IPS DF 4.7 (cell line): ENCODE measurements around the gene USP5.

ENCODE experiments used
- DNase-seq: peaks from one replicate; pipeline ENCODE4 v3.0.0-alpha.2; 2013; ENCODE audit warnings: low spot score; ENCODE audit errors: extremely low read depth

USP5 gene

DNA sequence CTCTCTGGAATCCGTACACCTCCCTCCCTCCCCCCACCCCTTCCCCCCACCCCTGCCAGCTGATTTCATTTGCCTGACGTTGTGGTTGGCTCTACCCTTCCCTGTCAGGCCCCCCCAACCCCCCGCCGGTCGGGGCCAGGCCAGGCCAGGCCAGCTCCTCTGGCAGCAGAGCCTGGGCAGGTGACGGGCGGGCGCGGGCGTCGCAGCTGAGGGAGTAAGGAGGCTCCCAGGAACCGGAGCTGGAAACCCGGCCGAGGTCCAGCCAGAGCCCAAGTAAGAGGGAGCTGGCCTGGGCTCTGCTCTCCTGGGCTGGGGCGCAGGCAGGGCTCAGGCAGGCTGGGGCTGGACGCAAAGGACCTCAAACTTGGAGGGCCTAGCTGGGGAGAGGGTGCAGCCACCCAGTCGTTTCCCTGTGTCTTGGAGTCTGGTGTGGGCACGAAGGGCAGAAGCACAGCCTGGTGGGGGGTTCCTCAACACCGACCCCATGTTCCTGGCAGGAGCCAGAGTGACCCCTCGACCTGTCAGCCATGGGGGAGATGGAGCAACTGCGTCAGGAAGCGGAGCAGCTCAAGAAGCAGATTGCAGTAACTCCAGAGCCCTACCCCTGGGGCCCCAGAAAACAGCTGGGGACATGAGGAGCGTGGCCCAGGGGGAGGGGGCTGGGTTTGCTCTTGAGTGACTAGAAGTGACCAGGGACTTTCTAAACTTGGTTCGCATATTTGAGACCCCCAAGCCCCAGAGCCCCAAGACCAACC is 11.0 kb upstream of the USP5 start, which contains the start of gene GNB3:
Gene GNB3, plus strand, starts transcription at position 165 of the 755 bp plus-strand sequence. Its CDS starts 363 bp downstream, at position 528.
- no peak for DNase-seq

DNA sequence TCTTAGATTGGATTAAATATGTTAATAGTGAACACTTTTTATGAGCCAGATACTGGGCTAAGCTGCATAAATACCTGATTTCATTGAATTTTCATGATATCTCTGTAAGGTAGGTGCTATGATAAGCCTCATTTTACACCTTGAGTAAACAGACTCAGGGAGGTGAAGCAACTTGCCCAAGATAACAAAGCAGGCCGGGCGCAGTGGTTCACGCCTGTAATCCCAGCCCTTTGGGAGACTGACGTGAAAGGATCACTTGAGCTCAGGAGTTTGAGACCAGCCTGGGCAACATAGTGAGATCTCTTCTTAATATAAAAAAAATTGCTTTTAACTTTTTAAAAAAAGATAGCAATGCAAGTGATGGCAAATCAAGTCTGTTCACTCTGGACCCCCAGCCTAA is 9.9 kb upstream of the USP5 start:
- DNase-seq, result no peak

DNA sequence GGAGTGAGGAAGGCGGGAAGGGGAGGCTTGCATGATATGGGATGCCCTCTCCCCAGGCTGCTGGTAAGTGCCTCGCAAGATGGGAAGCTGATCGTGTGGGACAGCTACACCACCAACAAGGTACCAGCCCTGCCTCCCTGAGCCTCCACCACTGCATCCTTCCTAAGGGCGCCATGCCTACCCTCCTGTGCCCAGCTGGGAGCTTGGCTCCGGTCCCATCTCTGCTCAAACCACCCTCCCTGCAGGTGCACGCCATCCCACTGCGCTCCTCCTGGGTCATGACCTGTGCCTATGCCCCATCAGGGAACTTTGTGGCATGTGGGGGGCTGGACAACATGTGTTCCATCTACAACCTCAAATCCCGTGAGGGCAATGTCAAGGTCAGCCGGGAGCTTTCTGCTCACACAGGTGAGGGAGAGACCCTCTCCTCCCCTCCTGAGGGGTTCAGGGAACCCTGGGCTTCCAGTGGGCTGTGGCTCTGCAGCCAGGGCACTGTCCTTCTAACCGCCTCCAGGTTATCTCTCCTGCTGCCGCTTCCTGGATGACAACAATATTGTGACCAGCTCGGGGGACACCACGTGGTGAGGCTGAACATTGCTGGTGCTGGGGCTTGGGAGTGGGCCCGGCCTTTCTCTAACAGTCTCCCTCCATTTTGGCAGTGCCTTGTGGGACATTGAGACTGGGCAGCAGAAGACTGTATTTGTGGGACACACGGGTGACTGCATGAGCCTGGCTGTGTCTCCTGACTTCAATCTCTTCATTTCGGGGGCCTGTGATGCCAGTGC is 8.6 kb upstream of the USP5 start:
- DNase-seq, result no peak

DNA sequence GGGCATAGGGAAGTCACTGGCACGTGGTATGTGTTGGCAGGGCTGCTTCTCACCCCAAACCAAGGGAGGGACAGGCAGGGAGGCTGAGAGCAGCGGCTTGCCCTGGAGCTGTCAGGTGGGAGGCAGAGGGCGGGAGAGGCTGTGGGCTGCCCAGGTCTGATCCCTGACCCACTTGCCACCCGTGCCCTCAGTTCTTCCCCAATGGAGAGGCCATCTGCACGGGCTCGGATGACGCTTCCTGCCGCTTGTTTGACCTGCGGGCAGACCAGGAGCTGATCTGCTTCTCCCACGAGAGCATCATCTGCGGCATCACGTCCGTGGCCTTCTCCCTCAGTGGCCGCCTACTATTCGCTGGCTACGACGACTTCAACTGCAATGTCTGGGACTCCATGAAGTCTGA is 6.6 kb upstream of the USP5 start:
- DNase-seq, result no peak

DNA sequence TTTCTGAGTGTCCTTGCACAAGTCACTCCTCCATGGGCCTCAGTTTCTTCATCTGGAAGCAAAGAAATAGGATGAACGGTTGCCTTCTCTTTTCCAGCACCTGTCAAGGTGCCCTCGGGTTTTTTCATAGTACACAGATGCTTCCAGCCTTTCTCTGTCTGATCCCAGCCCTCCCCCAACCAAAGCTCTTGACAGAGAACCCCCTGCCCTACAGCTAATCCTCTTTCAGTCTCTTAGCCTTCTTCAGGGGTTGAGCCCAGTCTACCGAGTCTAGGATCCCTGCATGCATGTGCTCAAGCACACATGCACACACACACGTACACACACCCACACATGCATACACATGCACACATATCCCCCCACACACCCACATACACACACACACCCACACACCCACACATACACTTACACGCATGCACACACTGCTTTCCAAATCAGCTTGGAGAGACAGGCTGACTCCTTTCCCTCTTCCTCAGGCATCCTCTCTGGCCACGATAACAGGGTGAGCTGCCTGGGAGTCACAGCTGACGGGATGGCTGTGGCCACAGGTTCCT is 5.6 kb upstream of the USP5 start:
- no peak for DNase-seq

DNA sequence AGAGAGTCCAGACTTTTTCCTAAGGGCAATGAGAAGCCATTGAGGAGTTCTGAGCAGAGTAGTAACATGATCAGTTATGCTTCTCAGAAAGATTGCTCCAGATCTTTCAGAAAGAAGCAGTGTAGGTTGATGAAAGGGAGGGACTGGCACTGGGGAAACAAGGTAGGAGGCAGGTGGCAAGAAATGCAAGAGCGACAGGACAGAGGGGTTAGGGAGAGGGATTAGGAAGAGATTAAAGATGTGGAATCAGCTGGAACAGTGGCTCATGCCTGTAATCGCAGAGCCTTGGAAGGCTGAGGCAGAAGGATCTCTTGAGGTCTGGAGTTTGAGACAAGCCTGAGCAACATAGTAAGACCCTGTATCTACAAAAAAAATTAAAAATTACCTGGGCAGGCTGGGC is 4.3 kb upstream of the USP5 start:
- no peak for DNase-seq

DNA sequence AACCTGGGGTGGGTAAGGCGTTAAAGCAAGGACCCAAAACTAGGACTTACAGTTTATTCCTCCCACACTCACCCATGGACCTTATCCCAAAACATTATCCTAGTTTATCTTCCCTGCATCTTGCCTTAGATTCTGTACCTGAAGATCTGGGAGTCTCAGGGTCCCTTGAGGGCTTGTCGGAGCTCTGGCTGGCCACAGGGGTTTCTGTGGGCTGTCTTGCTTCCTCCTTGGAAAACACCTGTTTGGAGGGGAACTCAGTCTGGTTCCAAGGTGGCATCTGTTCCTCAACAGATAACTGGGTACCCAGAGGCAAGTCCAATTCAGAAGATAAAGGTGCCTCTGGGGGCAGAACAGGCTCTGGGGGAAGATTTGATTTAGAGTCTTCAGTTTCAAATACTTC is 2.5 kb upstream of the USP5 start:
- DNase-seq, result no peak

DNA sequence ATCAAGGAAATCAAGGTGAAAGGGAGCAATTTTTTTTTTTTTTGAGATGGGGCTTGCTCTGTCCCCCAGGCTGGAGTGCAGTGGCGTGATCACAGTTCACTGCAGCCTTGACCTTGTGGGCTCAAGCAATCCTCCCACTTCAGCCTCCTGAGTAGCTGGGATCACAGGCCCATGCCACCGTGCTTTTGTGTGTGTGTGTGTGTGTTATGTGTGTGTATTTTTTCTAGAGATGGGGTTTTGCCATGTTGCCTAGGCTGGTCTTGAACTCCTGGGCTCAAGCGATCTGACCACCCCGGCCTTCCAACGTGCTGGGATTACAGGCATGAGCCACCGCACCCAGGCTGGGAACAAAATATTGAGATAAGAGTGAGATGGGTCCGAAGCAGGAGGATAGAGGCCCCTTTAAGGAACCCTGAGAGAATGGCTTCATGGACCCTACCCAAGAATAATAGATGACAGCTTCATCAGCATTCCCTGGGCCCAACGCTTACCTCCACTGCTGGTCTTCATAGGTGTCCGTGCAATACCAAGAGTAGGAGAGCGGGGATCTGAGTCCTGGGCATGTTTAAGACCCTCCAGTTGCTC is 1.9 kb upstream of the USP5 start:
- DNase-seq, result no peak

DNA sequence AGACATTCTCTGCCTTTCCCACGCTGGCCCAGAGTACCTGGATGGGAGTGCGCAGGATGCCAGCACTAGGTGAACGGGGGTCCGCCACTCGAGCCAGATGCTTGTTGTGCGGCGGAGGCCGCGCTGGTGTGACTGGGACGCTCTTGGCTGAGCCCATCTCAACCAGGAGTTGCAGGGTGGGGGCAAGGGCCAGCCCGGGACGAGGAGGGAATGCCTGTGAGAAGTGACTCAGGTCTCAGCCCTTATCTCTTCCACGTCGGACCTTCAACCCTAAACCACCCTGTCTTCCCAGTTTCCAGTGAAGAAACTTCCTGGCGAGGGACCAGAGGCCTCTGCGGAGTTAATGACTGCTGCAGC is 1.2 kb upstream of the USP5 start:
- DNase-seq, result no peak

DNA sequence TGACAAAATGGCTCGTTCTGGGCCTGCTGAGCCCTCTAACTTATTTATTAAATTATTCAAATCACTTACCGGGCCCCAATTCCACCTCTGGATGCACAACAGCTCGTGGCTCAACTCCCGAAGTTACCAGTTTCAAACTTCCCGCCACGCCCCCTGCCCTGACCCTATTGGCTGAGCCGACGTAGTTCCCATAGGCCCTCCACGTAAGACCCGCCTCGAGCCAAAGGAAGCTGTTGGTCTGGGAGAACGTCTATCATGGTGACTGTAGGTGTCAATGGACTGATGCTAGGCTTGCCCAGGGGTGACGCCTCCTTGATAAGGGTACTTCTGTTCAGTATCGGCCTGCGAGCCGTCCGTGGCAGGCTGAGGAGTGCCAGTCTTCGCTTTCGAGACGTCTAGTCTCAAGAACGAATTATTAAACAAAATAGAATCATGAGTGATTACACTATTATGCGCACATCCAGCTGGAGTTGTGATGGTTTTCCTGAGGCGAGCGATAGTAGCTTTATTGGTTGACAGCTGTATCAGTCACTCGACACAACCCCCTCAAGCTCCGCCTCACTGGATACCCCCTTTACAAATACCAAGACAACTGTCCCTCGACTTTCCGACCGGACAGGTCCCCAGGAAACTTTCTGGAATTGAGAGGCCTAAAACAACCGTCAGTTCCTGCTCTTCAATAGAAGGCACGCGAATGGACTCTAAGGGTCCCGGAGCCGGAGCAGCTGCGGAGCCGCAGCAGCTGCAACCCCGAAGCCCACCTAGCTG is 613 bp upstream of the USP5 start, which contains the start of gene CDCA3:
Gene CDCA3, minus strand, starts transcription at position 134 of the 768 bp plus-strand sequence. CDS start 334 bp downstream, outside the sequence.
- peak; percentile 98 for DNase-seq

DNA sequence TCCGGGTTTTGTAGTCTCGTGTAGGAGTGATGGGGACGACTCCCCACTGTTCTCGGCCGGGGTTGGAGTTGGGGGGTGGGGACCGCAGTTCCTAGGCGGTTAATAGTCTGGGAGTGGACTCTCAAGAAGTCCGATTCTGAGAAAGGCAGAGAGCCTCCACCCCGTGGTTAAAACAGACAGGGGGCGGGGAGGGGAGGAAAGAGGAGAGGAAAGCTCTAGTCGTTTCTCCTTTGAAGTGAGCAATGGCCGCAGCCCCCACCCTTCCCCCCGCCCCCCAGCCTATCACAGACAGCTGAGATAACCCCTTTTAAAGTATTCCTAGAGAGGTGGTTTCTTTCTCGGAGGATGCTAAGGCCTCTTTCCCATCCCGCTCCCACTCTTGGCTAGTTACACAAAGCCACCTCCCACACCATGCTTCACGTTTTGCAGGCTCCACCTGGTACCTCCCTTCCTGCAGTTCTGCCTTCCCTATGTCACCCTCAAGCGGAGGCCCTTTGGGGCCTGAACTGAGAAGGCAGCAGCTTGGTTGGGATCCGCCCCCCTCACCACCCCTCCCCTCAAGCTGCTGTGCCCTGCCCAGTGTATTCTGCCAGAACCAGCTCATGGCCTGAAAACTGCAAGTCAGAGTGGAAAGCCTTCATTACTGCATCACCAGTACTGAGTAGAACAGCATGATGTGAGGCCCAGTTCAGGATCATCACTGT is 853 bp downstream of the USP5 start:
- DNase-seq, result no peak

DNA sequence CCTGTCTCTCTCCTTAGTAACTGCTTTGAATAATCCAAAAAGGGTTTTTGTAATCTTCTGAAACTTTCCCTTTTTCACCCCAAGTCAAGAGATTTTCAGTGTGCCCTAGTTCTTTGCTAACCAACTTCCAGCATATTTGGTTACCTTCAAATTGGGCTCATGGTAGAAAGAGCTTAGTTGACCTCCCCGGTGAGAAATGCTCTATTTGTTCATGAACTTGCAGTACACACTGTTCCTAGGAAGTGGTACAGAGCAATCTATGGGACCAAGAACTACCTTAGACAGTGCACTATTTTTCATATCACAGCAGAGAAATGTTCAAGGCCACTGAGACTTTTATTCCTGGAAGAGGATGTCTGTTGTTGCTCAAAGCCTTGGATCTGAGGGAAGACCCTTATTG is 1.7 kb downstream of the USP5 start:
- DNase-seq, result no peak

DNA sequence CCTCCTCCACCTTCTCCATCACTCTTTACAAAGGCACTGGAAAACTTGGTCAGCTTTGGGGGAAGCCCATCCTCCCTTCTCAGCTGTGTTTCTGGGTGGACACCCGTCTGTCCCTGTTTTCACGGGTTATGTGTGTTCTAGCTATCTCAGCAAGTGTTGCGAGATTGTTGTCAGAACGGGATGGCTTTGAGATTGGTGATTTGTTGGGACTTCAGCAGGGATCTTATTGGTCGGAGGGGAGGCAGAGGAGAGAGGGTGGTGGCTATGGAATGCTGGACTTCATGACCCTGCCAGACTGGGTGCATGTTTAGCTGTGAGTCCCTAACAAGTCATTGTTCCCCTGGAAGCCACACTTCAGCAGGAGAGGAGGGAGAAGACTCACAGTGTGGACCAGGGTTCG is 2.1 kb downstream of the USP5 start:
- DNase-seq, result no peak

DNA sequence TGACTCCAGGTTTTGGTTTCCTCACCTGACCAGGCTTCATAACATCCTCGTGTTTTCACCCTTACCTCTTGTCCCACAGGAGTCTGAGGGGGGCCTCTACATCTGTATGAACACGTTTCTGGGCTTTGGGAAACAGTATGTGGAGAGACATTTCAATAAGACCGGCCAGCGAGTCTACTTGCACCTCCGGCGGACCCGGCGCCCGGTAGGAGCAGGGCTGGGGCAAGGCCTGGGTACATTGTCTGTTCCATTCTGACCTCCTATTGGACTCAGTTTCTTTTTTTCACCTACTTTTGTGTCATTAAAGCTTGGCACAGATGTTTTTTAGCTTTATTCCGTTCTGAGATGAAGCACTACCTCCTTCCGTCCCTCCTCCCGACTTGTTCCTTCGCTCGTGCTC is 3.4 kb downstream of the USP5 start:
- no peak for DNase-seq

DNA sequence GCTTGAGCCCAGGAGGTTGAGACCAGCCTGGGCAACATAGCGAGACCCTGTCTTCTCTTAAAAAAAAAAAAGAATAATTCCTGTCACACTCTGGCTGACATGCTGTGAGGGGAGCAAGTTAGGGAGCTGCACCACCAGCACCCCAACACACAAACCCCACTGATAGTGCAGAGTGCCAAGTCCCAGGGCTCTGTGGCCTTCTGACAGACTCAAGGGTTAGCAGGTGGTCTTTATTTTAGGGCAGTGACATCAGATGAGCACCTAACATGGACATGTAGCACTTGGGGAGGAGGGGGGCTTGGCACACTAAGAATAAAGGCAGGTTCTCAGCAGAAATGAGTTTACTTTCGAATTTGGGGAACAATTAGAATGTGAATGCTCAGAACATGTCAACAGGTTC is 6.8 kb downstream of the USP5 start:
- DNase-seq, result no peak

DNA sequence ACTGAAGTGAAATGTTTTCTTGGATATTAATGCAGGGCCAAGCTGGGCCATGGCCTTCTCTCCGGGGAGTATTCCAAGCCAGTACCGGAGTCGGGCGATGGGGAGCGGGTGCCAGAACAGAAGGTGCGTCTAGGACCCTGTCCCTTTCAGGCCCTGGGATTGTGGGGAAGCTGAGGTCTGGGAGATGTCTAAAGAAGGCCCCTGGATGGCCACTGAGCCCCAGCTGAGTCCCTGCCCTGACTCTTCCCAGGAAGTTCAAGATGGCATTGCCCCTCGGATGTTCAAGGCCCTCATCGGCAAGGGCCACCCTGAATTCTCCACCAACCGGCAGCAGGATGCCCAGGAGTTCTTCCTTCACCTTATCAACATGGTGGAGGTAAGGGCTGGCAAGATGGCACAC is 8.2 kb downstream of the USP5 start:
- no peak for DNase-seq

DNA sequence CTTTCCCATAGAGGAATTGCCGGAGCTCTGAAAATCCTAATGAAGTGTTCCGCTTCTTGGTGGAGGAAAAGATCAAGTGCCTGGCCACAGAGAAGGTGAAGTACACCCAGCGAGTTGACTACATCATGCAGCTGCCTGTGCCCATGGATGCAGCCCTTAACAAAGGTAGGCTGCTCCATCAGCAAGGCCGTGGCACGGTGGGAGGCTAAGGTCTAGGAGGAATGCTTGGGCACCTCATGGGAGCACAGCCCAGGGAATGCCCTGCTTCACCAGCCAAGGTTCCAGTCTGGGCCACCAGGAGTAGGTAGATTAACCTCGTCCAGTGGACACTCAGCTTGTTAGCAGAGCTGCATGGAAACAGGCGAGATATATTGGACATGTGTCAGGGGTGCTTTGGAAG is 9.0 kb downstream of the USP5 start:
- no peak for DNase-seq

DNA sequence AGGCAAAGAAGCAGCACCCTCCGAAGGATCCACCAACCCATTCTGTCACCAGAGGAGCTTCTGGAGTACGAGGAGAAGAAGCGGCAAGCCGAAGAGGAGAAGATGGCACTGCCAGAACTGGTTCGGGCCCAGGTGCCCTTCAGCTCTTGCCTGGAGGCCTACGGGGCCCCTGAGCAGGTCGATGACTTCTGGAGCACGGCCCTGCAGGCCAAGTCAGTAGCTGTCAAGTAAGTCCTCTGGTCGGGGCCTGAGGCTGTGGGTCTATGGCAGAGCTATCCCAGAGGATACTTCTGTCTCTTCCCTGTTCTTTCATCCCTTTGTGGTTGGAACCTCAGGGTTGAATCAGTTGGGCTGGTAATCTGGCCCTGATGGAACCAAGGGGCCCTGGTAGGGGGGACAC is 9.4 kb downstream of the USP5 start:
- DNase-seq, result no peak

DNA sequence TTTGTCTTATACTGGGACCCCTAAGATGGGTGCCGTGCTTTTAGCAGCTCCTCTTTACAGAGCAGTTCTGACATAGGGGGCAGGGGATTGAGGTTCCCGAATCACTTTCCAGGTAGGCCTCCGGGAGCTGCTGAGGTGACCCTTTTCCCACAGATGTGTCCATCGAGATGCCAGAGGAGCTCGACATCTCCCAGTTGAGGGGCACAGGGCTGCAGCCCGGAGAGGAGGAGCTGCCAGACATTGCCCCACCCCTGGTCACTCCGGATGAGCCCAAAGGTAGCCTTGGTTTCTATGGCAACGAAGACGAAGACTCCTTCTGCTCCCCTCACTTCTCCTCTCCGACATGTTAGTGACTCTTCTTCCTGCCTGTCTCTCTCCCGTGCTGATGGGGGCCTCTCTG is 11.1 kb downstream of the USP5 start:
- DNase-seq, result no peak

DNA sequence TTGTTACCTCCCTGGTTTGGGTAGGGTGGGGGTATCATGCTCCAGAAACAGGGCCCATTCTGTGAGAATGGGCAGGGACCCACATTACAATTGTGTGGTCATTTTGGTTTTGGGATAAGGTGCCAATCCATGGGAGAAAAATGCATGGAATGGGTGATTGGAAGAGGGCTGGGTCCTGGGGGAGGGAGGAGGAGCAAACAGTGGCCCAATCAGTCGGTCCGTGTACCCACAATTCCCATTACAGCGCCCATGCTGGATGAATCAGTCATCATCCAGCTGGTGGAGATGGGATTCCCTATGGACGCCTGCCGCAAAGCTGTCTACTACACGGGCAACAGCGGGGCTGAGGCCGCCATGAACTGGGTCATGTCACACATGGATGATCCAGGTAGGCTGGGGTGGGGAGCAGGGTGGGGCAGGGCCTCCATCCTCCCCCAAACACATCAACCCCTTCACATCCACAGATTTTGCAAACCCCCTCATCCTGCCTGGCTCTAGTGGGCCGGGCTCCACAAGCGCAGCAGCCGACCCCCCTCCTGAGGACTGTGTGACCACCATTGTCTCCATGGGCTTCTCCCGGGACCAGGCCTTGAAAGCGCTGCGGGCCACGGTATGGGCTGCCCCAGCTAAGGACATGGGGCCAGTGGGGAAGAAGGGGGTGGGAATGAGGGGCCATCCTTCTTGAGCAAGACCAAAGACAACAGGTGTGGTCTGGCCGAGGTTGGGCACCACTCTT is 11.8 kb downstream of the USP5 start:
- DNase-seq, result no peak
